Muscle of back (tissue), 11 donors: ENCODE data around the gene C1QTNF3. TPM values are rescaled to one million over a fixed set of nuclear protein-coding genes. Genes with fewer than 3 reads are reported as not detected.

Experiments used
- DNase-seq, 3 donors: peaks; one replicate each; pipeline versions ENCODE4 v3.0.0 to v3.0.0-alpha.2; 2013
- polyA plus RNA-seq, 10 donors: library from polyadenylated mRNA; unstranded; fragments of 120-200 nt; gene quantifications; one replicate each; pipeline ENCODE4 v1.2.1, GENCODE V29; 2013; ENCODE audit not compliant: insufficient read length in 10 of 10

C1QTNF3 gene
- polyA plus RNA-seq, 10 donors, result 55.4 to 132 (median 108) TPM

- DNase-seq, result no peak
These were observed 40.2 kb downstream of the C1QTNF3 start for GRCh38 chr5:34002629-34003328.

GRCh38 chr5:34001241-34001841, 41.7 kb downstream of the C1QTNF3 start:
- no peak for DNase-seq

DNA sequence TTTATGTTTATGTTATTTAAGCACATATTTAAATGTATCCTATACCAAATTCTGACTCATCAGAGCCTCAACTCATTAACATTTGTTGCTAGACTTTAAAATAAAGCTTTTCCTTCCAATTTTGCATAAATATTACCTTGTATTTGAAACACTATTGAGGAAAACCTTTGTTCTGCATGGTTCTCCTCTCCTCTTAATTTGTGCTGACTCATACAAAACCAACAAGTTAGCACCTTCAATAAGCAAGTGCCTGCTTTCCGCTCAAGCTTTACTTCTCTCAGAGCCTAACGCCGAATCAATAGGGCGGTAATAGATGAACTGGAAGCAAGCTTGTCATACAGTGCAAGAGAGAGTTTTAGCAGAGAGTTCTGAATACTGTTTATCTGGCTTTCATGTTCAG, 43.0 kb downstream of the C1QTNF3 start:
- DNase-seq, result no peak

DNA sequence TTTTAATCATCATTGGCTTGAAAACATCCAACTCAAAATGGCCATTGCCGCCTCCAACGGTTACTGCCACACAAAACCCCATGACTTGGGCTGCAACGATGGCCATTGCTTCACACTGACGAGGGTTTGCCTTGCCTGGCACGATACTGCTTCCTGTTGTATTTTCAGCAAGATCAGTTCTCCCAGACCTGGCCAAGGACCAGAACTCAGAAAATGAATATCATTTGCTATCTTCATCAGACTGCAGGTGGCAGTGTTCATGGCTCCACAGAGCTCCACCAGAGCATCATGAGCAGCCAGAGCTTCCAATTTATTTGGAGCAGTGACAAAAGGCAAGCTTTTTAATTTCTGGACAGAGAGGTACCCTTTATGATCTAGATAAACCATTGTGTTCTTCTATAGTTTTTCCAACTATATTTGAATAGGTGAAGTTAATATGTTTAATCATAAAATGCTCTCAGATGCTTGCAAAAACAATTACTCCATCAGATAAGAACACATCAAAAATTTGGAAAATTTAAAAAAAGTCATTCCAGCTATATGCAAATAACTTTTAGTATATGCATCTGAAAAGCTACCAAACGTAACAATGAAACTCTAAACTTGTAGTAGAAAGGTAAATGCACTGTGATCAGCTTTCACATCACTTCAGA, 45.6 kb downstream of the C1QTNF3 start:
- DNase-seq, result peak; percentile 73 to 84 (median 79)

DNA sequence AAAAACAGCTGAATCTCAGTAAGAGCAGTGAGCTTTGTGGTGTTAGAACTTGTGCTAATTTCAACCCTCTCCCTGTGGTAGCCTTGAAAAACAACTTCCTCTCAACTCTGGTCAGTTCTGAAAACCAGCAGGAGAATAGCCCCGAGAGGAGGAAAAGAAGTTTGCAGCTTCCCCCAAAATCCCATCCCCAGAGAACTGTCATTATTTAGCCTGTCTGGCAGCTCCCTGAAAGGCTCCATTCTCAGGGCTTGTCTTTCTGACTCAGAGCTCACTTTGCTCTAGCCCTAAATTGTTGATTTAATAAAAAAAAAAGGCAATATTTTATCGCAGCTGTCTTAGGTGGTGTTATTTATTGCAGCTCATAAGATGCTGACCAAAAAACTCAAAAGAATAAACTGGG, 47.1 kb downstream of the C1QTNF3 start:
- DNase-seq, result peak in 1 of 3 donors; percentile 38

- peak in 1 of 3 donors; percentile 74 for DNase-seq
These were observed 48.2 kb downstream of the C1QTNF3 start for GRCh38 chr5:33994845-33995244.

- DNase-seq, result no peak
These were observed 50.1 kb downstream of the C1QTNF3 start for GRCh38 chr5:33992864-33993263.

- no peak for DNase-seq
These were observed 57.6 kb downstream of the C1QTNF3 start for GRCh38 chr5:33985447-33985846.

GRCh38 chr5:33984671-33985124, 58.3 kb downstream of the C1QTNF3 start, which contains the start of gene SLC45A2:
SLC45A2 (minus strand) TSS chr5:33984693; CDS start chr5:33984583, 110 bp downstream.
- no peak for DNase-seq

DNA sequence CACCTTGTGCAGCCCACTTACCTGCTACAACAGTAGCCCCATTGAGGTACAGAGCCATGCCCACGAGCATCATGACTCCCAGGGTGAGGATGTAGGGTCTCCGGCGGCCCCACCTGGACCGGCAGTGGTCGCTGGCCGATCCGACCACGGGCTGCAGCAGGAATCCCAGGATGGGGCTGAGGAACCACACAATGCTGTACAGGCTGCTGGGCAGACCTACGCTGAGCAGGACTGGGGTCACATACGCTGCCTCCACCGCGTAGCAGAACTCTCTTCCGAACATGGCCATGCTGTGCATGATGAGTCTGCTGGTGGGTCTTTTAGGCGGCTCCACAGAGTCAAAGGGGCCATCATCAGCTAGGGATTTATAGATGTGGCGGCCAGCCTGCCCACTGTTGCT, 58.8 kb downstream of the C1QTNF3 start:
- DNase-seq, result no peak

- no peak for DNase-seq
These were observed 61.4 kb downstream of the C1QTNF3 start for GRCh38 chr5:33981408-33982162.

GRCh38 chr5:33980030-33980429, 63.0 kb downstream of the C1QTNF3 start:
- no peak for DNase-seq

GRCh38 chr5:33978306-33978705, 64.7 kb downstream of the C1QTNF3 start:
- no peak for DNase-seq

GRCh38 chr5:33976307-33976706, 66.7 kb downstream of the C1QTNF3 start:
- no peak for DNase-seq

GRCh38 chr5:33975852-33976251, 67.2 kb downstream of the C1QTNF3 start:
- DNase-seq, result peak; percentile 42 to 87 (median 71)

DNA sequence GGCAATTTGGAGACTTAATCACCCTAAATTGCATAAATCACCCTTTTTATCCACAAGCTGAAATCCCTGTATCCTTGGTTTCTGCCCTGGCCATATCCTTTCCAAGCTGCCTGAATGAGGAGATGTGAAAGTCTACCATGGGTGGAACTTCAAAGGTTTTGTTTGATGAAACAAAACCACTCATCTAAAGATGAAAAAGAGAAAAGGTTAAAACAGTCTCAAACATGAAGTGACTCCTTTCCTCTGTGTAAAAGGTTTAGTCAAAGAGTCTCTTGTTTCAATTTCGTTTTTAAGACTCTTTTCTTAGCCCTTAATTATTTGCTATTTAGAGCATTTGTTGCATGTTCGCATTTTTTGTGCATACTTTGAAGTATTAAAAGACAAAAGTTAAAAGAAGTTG, 69.7 kb downstream of the C1QTNF3 start:
- no peak for DNase-seq

- peak; percentile 32 to 73 (median 48) for DNase-seq
These were observed 73.2 kb downstream of the C1QTNF3 start for GRCh38 chr5:33969572-33970452.

DNA sequence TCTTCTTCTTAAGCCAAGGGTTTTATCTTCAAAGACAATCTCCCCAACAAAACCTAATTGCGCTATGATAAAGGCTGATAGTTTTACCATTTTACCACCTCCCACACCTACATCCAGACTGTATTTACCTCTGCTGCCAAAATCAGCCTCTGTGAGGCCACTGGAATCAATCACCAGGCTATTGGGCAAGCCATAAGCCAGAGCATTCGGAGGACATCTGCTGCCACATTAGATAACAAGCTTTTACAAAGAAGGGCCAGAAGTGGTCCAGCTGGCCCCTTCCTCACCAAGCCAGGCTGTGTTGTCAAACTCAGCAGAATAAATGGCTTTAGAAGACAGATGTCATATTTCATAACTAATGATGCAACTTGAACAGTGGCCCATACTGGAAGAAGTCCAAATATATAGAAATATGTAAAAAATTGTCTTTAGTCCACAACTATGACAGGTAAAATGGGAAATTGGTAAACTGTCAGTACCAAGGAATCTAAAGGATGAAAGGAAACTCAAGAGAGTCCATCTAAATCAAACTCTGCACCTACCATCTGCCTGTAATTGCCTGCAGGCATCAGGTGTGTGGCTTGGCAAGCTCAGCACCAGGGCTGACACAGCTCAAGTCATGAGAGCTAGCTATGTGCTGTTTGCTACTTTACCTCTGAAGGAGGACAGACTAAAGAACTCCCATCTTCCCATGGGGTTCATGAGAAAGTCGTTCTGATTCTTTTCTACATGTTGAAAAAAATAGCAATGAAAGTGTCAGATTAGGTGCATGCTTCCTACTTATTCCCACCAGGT, 74.6 kb downstream of the C1QTNF3 start:
- DNase-seq, result no peak
